K562 (cell line): ENCODE data around the gene TAS2R13. TPM values are rescaled to one million over a fixed set of nuclear protein-coding genes. Genes with fewer than 3 reads are reported as not detected.

Experiments used
- ATAC-seq: fragments of 200-7000 bp; cut with Tn5 transposase; 3 replicates; pipeline ENCODE4 v1.9.1; 2020; ENCODE audit warnings: moderate library complexity
- BruUV-seq: library from RNA; stranded (reverse); fragments of 400-500 nt; replicated peaks from 2 replicates; lab custom pipeline; 2021; lab: Mats Ljungman, UMichigan
- CTCF ChIA-PET: fragments of 300-600 bp; formaldehyde crosslinking; extraction: SDS; loops from one replicate; lab custom pipeline; 2021; ENCODE audit warnings: low intra/inter-chr PET ratio; lab: Yijun Ruan, JAX
- POLR2A ChIA-PET: fragments of 300-600, 350-650 bp; sonication (Branson Sonifier 250); formaldehyde crosslinking; extraction: SDS; loops from one replicate; lab custom pipeline; 2021; ENCODE audit warnings: antibody characterized with exemption, inconsistent platforms; lab: Yijun Ruan, JAX
- DNase-seq, 4 experiments: peaks; one replicate each; pipeline versions ENCODE4 v3.0.0 to v3.0.0-alpha.2; 2011 to 2018; ENCODE audit warnings: low spot score in 3 of 4, mixed read lengths in 3 of 4; ENCODE audit errors: extremely low read depth in 1 of 4
- FAIRE-seq: peaks from 2 replicates; lab custom pipeline; 2011; peaks lifted over from hg19 to GRCh38; lab: Jason Lieb, UNC
- H2AFZ ChIP-seq: 2 replicates; pipeline ENCODE4 v1.6.0; 2011; ENCODE audit warnings: low read depth, low read length, control low read depth, inconsistent platforms
- H3K27ac ChIP-seq: fragments of 200-600 bp; 3 replicates; pipeline ENCODE4 v1.8.0; 2011; ENCODE audit warnings: low read depth, mild to moderate bottlenecking, control low read depth, inconsistent platforms, low read length, moderate library complexity, mixed read lengths; ENCODE audit errors: extremely low read depth
- H3K27me3 ChIP-seq, 2 experiments: fragments of 300-600 bp in 1 of 2; 2 replicates in 1 of 2; 3 replicates in 1 of 2; pipeline versions ENCODE4 v1.6.0 to v1.8.0; 2011; ENCODE audit warnings: inconsistent platforms in 2 of 2, low read length in 2 of 2, mild to moderate bottlenecking in 1 of 2, mixed read lengths in 1 of 2, moderate library complexity in 1 of 2; ENCODE audit not compliant: control insufficient read depth in 2 of 2, insufficient read depth in 2 of 2
- H3K36me3 ChIP-seq: fragments of 300-600 bp; 3 replicates; pipeline ENCODE4 v1.8.0; 2011; ENCODE audit warnings: mild to moderate bottlenecking, low read length, inconsistent platforms; ENCODE audit not compliant: control insufficient read depth, insufficient read depth
- H3K4me1 ChIP-seq, 2 experiments: fragments of 200-600 bp in 1 of 2; replicated peaks in 1 of 2; 2 replicates in 1 of 2; 3 replicates in 1 of 2; pipeline versions ENCODE4 v1.5.1 to v1.8.0; 2011; ENCODE audit warnings: inconsistent platforms in 2 of 2, low read length in 2 of 2, mild to moderate bottlenecking in 1 of 2, mixed read lengths in 1 of 2, moderate library complexity in 1 of 2; ENCODE audit not compliant: control insufficient read depth in 2 of 2, insufficient read depth in 2 of 2
- H3K4me2 ChIP-seq: 2 replicates; pipeline ENCODE4 v1.6.1; 2011; ENCODE audit warnings: low read length, control low read depth, inconsistent platforms, mixed read lengths; ENCODE audit not compliant: insufficient read depth
- H3K4me3 ChIP-seq: fragments of 200-600 bp; sonication (generic), shearing (Covaris generic); 2 replicates; pipeline ENCODE4 v1.5.1; 2016; ENCODE audit warnings: control low read depth, inconsistent platforms
- H3K79me2 ChIP-seq: fragments of 200-600 bp; 3 replicates; pipeline ENCODE4 v1.8.0; 2011; ENCODE audit warnings: low read length, inconsistent platforms; ENCODE audit not compliant: control insufficient read depth, insufficient read depth
- H3K9ac ChIP-seq, 2 experiments: 2 replicates each; pipeline versions ENCODE4 v1.6.0 to v1.6.1; 2011; ENCODE audit warnings: low read depth in 2 of 2, low read length in 2 of 2, control low read depth in 1 of 2, inconsistent platforms in 1 of 2, mild to moderate bottlenecking in 1 of 2, mixed read lengths in 1 of 2; ENCODE audit not compliant: insufficient read depth in 1 of 2
- H3K9me1 ChIP-seq: one replicate; pipeline ENCODE4 v1.6.0; 2011; ENCODE audit warnings: inconsistent platforms, mild to moderate bottlenecking, low read length, moderate library complexity; ENCODE audit not compliant: control insufficient read depth, insufficient read depth
- H3K9me3 ChIP-seq: replicated peaks from 2 replicates; pipeline ENCODE4 v1.5.1; 2011; ENCODE audit warnings: low read depth, low read length, inconsistent platforms; ENCODE audit not compliant: control insufficient read depth, insufficient read depth
- H4K20me1 ChIP-seq: replicated peaks from 2 replicates; pipeline ENCODE4 v1.6.1; 2011; ENCODE audit warnings: low read length, inconsistent platforms, mixed read lengths; ENCODE audit not compliant: control insufficient read depth, insufficient read depth
- BMI1 ChIP-seq: fragments of 150-350 bp; IDR thresholded peaks from 2 replicates; pipeline ENCODE4 v1.6.1; 2014; ENCODE audit warnings: low read length
- CTBP1 ChIP-seq: fragments of 450-650 bp; IDR thresholded peaks from 2 replicates; pipeline ENCODE4 v1.6.1; 2016; ENCODE audit warnings: borderline replicate concordance
- ELF1 ChIP-seq: fragments of 200-800 bp; sonication (Bioruptor generic); IDR thresholded peaks from 2 replicates; pipeline ENCODE4 v1.6.1; 2016; ENCODE audit warnings: missing genetic modification characterization, missing compliant biosample characterization
- FOXM1 ChIP-seq, 2 experiments: fragments of 450-650 bp in 1 of 2; sonication (generic) in 1 of 2; formaldehyde crosslinking in 1 of 2; IDR thresholded peaks; 2 replicates each; pipeline versions ENCODE4 v1.6.1 to v1.9.0; 2017 to 2022; ENCODE audit warnings: low read depth in 2 of 2, mild to moderate bottlenecking in 2 of 2, missing genetic modification reagents in 1 of 2, moderate library complexity in 1 of 2
- HOXB6 ChIP-seq: fragments of 250-450 bp; sonication (Bioruptor Pico); IDR thresholded peaks from 2 replicates; pipeline ENCODE4 v1.5.1; 2022; ENCODE audit warnings: mild to moderate bottlenecking, borderline replicate concordance
- MECOM ChIP-seq: fragments of 250-450 bp; sonication (Bioruptor Pico); IDR thresholded peaks from 2 replicates; pipeline ENCODE4 v1.8.0; 2022; ENCODE audit warnings: inconsistent platforms
- PTBP1 ChIP-seq: fragments of 200-400 bp; formaldehyde crosslinking; IDR thresholded peaks from 2 replicates; pipeline ENCODE4 v1.6.1; 2017; ENCODE audit warnings: low read depth, low read length
- TCF7 ChIP-seq: sonication (generic); IDR thresholded peaks from 2 replicates; pipeline ENCODE4 v1.6.1; 2016; ENCODE audit warnings: antibody characterized with exemption, borderline replicate concordance
- WGBS: fragments of 100-300 bp; shearing (Covaris generic); methylation state at CpG from one replicate; pipeline ENCODE4 v1.1.6; 2016; ENCODE audit warnings: low coverage, mixed read lengths; ENCODE audit not compliant: insufficient coverage; ENCODE audit errors: missing lambda C conversion rate; 5-methylcytosine and 5-hydroxymethylcytosine counted together
- in situ Hi-C: fragments of 300-500 bp; cut with MboI; formaldehyde crosslinking; loops from 4 replicates; pipeline ENCODE4 v1.15.0; 2018; ENCODE audit warnings: inconsistent platforms, mixed read lengths
- intact Hi-C: fragments of 100-400 bp; cut with micrococcal nuclease; formaldehyde crosslinking; loops from 2 replicates; pipeline ENCODE4 v1.14.2; 2022
- polyA plus RNA-seq, 8 experiments: library from polyadenylated mRNA; depleted of rRNA in 4 of 8; stranded (reverse) in 5 of 8; unstranded in 3 of 8; fragments of >200 nt; fragmentation: Nextera tagmentation in 2 of 8; fragmentation: Illumina TruSeq in 1 of 8; extraction: Ambion mirVana in 2 of 8; extraction: Trizol in 1 of 8; gene quantifications; 2 replicates each; pipeline versions ENCODE4 v1.2.1 to v1.2.3, GENCODE V29; 2011 to 2014; ENCODE audit warnings: inconsistent platforms in 1 of 8, missing spikeins in 1 of 8
- total RNA-seq, 7 experiments: library from RNA; depleted of rRNA in 6 of 7; stranded (reverse); fragments of >200 nt in 6 of 7; fragmentation: Illumina TruSeq in 2 of 7; extraction: Trizol in 2 of 7; gene quantifications; 2 replicates each; pipeline versions ENCODE4 v1.2.1 to v1.2.3, GENCODE V29; 2011 to 2021; ENCODE audit warnings: low replicate concordance in 1 of 7
- TF ChIP-seq, protein P1 (sequence below): fragments of 450-650 bp; IDR thresholded peaks from 2 replicates; pipeline ENCODE4 v1.6.1; 2016; ENCODE audit warnings: low read depth
- TF ChIP-seq, protein P2 (sequence below): fragments of 250-450 bp; sonication (Bioruptor Pico); IDR thresholded peaks from 2 replicates; pipeline ENCODE4 v1.4.0; 2020; ENCODE audit warnings: mild to moderate bottlenecking, moderate library complexity
- TF ChIP-seq, protein P3 (sequence below): sonication (generic); formaldehyde crosslinking; IDR thresholded peaks from 2 replicates; pipeline ENCODE4 v1.8.0; 2022; ENCODE audit warnings: mild to moderate bottlenecking, low read depth, missing genetic modification reagents

The TAS2R13 gene
- total and polyA plus RNA-seq, 9 of the 15 experiments (the other 6 are each of a cell fraction or from before 2014, with no cell fraction given) = 0.07 to 1.4 (median 0.52) TPM; not detected in 3

DNA sequence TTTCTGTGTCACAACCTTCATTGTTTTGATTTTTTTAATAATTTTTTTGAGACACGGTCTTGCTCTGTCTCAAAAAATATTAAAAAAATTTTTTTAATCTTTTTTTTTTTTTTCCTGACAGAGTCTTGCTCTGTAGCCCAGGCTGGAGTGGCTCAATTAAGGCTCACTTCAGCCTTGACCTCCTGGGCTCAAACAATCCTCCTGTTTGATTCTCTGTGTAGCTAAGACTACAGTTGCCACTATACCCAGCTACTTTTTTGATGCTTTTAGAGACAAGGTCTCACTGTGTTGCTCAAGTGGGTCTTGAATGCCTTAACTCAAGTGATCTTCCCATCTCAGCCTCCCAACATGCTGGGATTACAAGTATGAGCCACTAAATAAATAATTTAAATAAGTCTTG lies 10.4 kb upstream of the TAS2R13 start:
- Histone ChIP-seq H3K4me1 (no peaks in the 10 kb centered on the region), H3K36me3 (no peaks in the 10 kb centered on the region), H3K9me1 (no peaks in the 10 kb centered on the region), H3K4me2 (no peak overlapping the region), H3K27ac (no peak overlapping the region), H4K20me1 (no peaks in the 10 kb centered on the region), H3K4me3 (no peak overlapping the region), H3K9me3 (no peaks in the 10 kb centered on the region), H3K79me2 (no peaks in the 10 kb centered on the region), H3K27me3 (no peaks in the 10 kb centered on the region), H2AFZ (no peak overlapping the region), H3K9ac (no peak overlapping the region)
- POLR2A ChIA-PET = no interaction called here
- no TSS peak for BruUV-seq
- intact Hi-C loops = no loop called here
- in situ Hi-C loops = no loop called here
- ATAC-seq (no peak), DNase-seq (no peak), FAIRE-seq (no peak)
- CTCF ChIA-PET = no interaction called here
- 100% methylated on average over 1 of the region's 1 CpG for WGBS
- TF ChIP-seq ELF1 (tag) (no peak), MECOM (CRISPR knock-in tag) (no peak), TCF7 (no peak), CTBP1 (no peak), BMI1 (no peak), FOXM1 (IDR thresholded peaks at IDR 0.05; ENCODE audit: low read depth) (no peak), FOXM1 (CRISPR knock-in tag; IDR thresholded peaks at IDR 0.05; ENCODE audit: low read depth) (no peak), PTBP1 (no peak), HOXB6 (no peak)
- TF ChIP-seq, protein P1, sequence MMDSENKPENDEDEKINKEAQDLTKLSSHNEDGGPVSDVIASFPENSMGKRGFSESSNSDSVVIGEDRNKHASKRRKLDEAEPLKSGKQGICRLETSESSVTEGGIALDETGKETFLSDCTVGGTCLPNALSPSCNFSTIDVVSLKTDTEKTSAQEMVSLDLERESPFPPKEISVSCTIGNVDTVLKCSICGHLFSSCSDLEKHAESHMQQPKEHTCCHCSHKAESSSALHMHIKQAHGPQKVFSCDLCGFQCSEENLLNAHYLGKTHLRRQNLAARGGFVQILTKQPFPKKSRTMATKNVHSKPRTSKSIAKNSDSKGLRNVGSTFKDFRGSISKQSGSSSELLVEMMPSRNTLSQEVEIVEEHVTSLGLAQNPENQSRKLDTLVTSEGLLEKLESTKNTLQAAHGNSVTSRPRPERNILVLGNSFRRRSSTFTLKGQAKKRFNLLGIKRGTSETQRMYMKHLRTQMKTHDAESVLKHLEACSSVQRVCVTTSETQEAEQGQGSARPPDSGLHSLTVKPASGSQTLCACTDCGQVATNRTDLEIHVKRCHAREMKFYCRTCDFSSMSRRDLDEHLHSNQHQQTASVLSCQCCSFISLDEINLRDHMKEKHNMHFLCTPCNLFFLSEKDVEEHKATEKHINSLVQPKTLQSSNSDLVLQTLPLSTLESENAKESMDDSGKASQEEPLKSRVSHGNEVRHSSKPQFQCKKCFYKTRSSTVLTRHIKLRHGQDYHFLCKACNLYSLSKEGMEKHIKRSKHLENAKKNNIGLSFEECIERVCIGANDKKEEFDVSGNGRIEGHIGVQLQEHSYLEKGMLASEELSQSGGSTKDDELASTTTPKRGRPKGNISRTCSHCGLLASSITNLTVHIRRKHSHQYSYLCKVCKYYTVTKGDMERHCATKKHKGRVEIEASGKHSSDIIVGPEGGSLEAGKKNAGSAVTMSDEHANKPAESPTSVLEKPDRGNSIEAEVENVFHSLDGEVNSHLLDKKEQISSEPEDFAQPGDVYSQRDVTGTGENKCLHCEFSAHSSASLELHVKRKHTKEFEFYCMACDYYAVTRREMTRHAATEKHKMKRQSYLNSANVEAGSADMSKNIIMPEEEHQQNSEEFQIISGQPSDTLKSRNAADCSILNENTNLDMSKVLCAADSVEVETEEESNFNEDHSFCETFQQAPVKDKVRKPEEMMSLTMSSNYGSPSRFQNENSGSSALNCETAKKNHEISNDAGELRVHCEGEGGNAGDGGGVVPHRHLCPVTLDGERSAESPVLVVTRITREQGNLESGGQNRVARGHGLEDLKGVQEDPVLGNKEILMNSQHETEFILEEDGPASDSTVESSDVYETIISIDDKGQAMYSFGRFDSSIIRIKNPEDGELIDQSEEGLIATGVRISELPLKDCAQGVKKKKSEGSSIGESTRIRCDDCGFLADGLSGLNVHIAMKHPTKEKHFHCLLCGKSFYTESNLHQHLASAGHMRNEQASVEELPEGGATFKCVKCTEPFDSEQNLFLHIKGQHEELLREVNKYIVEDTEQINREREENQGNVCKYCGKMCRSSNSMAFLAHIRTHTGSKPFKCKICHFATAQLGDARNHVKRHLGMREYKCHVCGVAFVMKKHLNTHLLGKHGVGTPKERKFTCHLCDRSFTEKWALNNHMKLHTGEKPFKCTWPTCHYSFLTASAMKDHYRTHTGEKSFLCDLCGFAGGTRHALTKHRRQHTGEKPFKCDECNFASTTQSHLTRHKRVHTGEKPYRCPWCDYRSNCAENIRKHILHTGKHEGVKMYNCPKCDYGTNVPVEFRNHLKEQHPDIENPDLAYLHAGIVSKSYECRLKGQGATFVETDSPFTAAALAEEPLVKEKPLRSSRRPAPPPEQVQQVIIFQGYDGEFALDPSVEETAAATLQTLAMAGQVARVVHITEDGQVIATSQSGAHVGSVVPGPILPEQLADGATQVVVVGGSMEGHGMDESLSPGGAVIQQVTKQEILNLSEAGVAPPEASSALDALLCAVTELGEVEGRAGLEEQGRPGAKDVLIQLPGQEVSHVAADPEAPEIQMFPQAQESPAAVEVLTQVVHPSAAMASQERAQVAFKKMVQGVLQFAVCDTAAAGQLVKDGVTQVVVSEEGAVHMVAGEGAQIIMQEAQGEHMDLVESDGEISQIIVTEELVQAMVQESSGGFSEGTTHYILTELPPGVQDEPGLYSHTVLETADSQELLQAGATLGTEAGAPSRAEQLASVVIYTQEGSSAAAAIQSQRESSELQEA = no peak
- TF ChIP-seq, protein P2, sequence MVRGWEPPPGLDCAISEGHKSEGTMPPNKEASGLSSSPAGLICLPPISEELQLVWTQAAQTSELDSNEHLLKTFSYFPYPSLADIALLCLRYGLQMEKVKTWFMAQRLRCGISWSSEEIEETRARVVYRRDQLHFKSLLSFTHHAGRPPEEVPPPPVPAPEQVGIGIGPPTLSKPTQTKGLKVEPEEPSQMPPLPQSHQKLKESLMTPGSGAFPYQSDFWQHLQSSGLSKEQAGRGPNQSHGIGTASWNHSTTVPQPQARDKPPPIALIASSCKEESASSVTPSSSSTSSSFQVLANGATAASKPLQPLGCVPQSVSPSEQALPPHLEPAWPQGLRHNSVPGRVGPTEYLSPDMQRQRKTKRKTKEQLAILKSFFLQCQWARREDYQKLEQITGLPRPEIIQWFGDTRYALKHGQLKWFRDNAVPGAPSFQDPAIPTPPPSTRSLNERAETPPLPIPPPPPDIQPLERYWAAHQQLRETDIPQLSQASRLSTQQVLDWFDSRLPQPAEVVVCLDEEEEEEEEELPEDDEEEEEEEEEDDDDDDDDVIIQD (CRISPR knock-in tag) = no peak
- TF ChIP-seq, protein P3, sequence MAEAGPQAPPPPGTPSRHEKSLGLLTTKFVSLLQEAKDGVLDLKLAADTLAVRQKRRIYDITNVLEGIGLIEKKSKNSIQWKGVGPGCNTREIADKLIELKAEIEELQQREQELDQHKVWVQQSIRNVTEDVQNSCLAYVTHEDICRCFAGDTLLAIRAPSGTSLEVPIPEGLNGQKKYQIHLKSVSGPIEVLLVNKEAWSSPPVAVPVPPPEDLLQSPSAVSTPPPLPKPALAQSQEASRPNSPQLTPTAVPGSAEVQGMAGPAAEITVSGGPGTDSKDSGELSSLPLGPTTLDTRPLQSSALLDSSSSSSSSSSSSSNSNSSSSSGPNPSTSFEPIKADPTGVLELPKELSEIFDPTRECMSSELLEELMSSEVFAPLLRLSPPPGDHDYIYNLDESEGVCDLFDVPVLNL (CRISPR knock-in tag) = no peak
